ENCODE results near the gene ASB8. TPM values are rescaled to one million over a fixed set of nuclear protein-coding genes. Genes with fewer than 3 reads are reported as not detected.

Gene ASB8
- total RNA-seq, 1 experiment from 2014 or later = 21.2 TPM

DNA sequence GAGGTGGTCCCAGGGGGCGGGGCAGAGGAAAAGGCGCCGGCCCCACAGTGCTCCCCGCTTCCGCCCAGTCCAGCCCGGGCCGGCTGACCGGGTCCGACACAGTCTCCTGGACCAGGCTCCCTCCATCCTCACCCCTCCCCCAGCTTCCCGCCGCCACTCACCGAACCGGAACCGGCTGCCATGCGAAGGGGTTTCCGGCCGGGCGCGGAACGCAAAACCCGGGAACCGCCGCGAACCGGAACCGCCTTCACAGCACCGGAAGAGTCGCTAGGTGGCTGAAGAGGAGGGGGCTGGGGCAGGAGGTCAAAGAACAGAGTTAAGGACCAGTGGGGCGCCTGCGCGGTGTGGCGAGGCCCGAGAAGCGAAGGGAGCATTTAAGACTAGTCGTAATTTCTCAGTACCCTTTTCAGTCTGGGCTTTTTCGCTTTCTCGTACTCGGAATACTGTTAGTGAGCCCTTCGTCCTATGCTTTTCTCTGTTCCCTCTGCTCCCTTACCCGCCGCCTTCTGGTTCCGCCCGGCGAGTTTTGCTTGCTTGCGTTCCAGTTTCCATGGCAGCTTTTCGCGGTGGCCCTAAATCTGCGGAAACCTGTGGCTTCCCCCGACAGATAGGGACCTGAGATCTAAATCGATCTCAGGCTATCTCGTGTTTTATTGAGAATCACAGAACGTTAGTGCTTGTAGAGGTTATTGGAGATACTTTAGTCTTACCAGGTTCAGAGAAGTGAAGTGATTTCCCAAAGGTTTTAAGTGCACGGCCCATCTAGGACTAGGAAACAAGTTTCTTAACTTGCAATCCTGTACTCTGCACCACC lies 51.2 kb downstream of the ASB8 start, which contains the start of gene SENP1:
Gene SENP1, minus strand, starts transcription at position 213 of the 814 bp plus-strand sequence. CDS start 4,607 bp downstream, outside the sequence.
- peak; percentile 95 for DNase-seq (ENCODE audit: low read depth)

DNA sequence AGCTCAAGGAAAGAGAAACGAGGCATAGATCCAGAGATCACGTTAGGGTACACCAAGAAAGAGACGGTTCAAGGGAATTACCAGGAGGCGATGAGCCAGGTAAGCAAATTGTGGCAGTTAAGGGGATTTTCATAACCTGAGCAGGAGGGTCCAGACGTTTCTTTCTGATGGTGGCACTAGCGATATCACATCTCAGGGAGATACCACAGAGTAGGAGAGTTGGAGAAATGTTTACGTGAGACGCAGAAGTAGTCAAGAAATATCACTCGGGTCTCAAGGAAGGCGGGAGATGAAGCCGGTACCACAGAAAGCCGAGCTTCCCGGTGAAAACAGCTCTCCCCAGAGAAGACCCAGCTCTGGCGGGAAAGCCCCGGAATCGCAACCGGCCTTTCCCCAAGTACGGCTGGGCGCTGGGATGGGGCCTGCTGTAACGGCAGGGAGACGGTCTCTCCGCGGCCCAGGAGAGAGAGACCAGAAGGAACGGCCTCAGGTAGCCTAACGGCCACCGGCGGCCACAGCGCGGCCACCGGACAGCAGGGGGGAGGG lies 51.9 kb downstream of the ASB8 start:
- no peak for DNase-seq (ENCODE audit: low read depth)

DNA sequence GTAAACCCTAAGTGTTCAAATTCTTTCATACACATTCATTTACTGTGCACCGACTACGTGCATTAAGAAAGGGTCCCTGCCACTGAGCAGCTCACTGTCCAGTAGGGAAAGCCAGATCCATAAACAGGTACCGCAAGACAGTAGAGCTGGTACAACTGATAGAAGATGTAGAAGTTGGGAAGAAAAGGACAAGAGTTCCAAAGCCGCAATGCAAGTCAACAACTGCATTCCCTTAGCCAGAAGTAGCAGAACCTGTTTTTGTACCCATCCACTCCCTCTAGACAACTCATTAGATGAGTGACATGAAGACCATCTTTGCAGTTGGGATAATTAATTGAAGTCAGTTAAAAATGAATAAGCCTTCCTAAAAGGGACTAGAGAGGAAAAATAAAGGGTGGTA lies 52.8 kb downstream of the ASB8 start:
- DNase-seq (ENCODE audit: low read depth) = no peak

Other genes starting within 250 kb of the ASB8 start
- gene TMEM106C, start 193.9 kb downstream of the ASB8 start, total RNA-seq (2014; rRNA removed; shearing (Covaris generic)) = 162 and 181 TPM in 2 replicates
- gene COL2A1, start 153.0 kb downstream of the ASB8 start, total RNA-seq (2014; rRNA removed; shearing (Covaris generic)) = 0.30 and 1.1 TPM in 2 replicates
- 21.5 and 30.1 TPM in 2 replicates for gene SENP1, start 51.4 kb downstream of the ASB8 start, total RNA-seq (2014; rRNA removed; shearing (Covaris generic))
- 47.9 and 48.2 TPM in 2 replicates for gene PFKM, start 38.2 kb downstream of the ASB8 start, total RNA-seq (2014; rRNA removed; shearing (Covaris generic))
- 0.40 and 0.51 TPM in 2 replicates for gene CCDC184, start 26.1 kb upstream of the ASB8 start, total RNA-seq (2014; rRNA removed; shearing (Covaris generic))
- gene OR10AD1, start 45.8 kb upstream of the ASB8 start, total RNA-seq (2014; rRNA removed; shearing (Covaris generic)) = not detected in 2 replicates
- 11.1 and 12.2 TPM in 2 replicates for gene ZNF641, start 193.4 kb upstream of the ASB8 start, total RNA-seq (2014; rRNA removed; shearing (Covaris generic))

Measured in Daoy (cell line).